ENCODE results near the gene GSTM5.

GSTM5 gene

GRCh38 chr1:109726728-109727373, 14.8 kb downstream of the GSTM5 start:
- Histone ChIP-seq H3K4me3 (ENCODE audit: low read depth, low read length) (no peak overlapping the region), H3K27me3 (ENCODE audit: insufficient read depth, low read depth, severe bottlenecking) (no peaks in the 10 kb centered on the region), H3K36me3 (no peaks in the 10 kb centered on the region), H3K9me3 (ENCODE audit: severe bottlenecking) (peaks cover 5% of the 10 kb centered on the region), H3K27ac (no peak overlapping the region)
- TF ChIP-seq CTCF (IDR thresholded peaks at IDR 0.05; ENCODE audit: low read depth, low read length) = no peak
- no peak for DNase-seq

GRCh38 chr1:109728870-109729269, 16.8 kb downstream of the GSTM5 start:
- no peak for DNase-seq
- Histone ChIP-seq H3K36me3 (peaks cover 4% of the 10 kb centered on the region), H3K4me3 (ENCODE audit: low read depth, low read length) (no peak overlapping the region), H3K9me3 (ENCODE audit: severe bottlenecking) (peaks cover 6% of the 10 kb centered on the region), H3K27ac (no peak overlapping the region), H3K27me3 (ENCODE audit: insufficient read depth, low read depth, severe bottlenecking) (no peaks in the 10 kb centered on the region)
- TF ChIP-seq CTCF (IDR thresholded peaks at IDR 0.05; ENCODE audit: low read depth, low read length) = no peak

- H3K36me3 ChIP-seq = peaks cover 12% of the 10 kb centered on the region
- H3K9me3 ChIP-seq (ENCODE audit: severe bottlenecking) = peaks cover 7% of the 10 kb centered on the region
- H3K27me3 ChIP-seq (ENCODE audit: insufficient read depth, low read depth, severe bottlenecking) = no peaks in the 10 kb centered on the region
- DNase-seq = no peak
- no peak for TF ChIP-seq CTCF (IDR thresholded peaks at IDR 0.05; ENCODE audit: low read depth, low read length)
- no peak overlapping the region for H3K4me3 ChIP-seq (ENCODE audit: low read depth, low read length)
- H3K27ac ChIP-seq = no peak overlapping the region
Observed at GRCh38 chr1:109730666-109731065, 18.6 kb downstream of the GSTM5 start.

GRCh38 chr1:109732390-109732881, 20.4 kb downstream of the GSTM5 start:
- peaks cover 5% of the 10 kb centered on the region for H3K9me3 ChIP-seq (ENCODE audit: severe bottlenecking)
- no peak overlapping the region for H3K4me3 ChIP-seq (ENCODE audit: low read depth, low read length)
- no peak overlapping the region for H3K27ac ChIP-seq
- no peak for TF ChIP-seq CTCF (IDR thresholded peaks at IDR 0.05; ENCODE audit: low read depth, low read length)
- no peak for DNase-seq
- peaks cover 28% of the 10 kb centered on the region for H3K36me3 ChIP-seq
- H3K27me3 ChIP-seq (ENCODE audit: insufficient read depth, low read depth, severe bottlenecking) = no peaks in the 10 kb centered on the region

- H3K36me3 ChIP-seq = peaks cover 36% of the 10 kb centered on the region
- no peaks in the 10 kb centered on the region for H3K27me3 ChIP-seq (ENCODE audit: insufficient read depth, low read depth, severe bottlenecking)
- no peak for TF ChIP-seq CTCF (IDR thresholded peaks at IDR 0.05; ENCODE audit: low read depth, low read length)
- peaks cover 5% of the 10 kb centered on the region for H3K9me3 ChIP-seq (ENCODE audit: severe bottlenecking)
- no peak overlapping the region for H3K27ac ChIP-seq
- H3K4me3 ChIP-seq (ENCODE audit: low read depth, low read length) = no peak overlapping the region
- DNase-seq = no peak
Observed at GRCh38 chr1:109733236-109733870, 21.3 kb downstream of the GSTM5 start.
